HG02970 (cell line): Measurements from ENCODE around the gene STN1.
"Not testable (repeated sequence)": the region's sequence is repeated elsewhere in the genome, so short reads cannot be mapped to it uniquely, and the experiment has no call there.

Experiments used
- ATAC-seq: cut with Tn5 transposase; IDR thresholded peaks from one replicate; pipeline ENCODE4 v1.9.1; 2021; ENCODE audit warnings: mild to moderate bottlenecking, moderate library complexity, moderate number of reproducible peaks; ENCODE audit not compliant: unreplicated experiment, low FRiP score

The STN1 gene

GRCh38 chr10:103847909-103848468, 70.0 kb downstream of the STN1 start:
- ATAC-seq = no peak

GRCh38 chr10:103847346-103847745, 70.6 kb downstream of the STN1 start:
- no peak for ATAC-seq

- no peak for ATAC-seq
Measured at GRCh38 chr10:103845972-103846371, 72.0 kb downstream of the STN1 start.

- ATAC-seq = not testable (repeated sequence)
Measured at GRCh38 chr10:103845346-103845745, 72.6 kb downstream of the STN1 start.

GRCh38 chr10:103843854-103844570, 74.0 kb downstream of the STN1 start:
- ATAC-seq = no peak

GRCh38 chr10:103843045-103843444, 74.9 kb downstream of the STN1 start:
- no peak for ATAC-seq

- ATAC-seq = no peak
Measured at GRCh38 chr10:103842605-103843004, 75.4 kb downstream of the STN1 start.

- ATAC-seq = no peak
Measured at GRCh38 chr10:103841519-103841918, 76.5 kb downstream of the STN1 start.

GRCh38 chr10:103840740-103841070, 77.3 kb downstream of the STN1 start:
- no peak for ATAC-seq

- ATAC-seq = no peak
Measured at GRCh38 chr10:103839872-103840739, 77.9 kb downstream of the STN1 start.

GRCh38 chr10:103839519-103839871, 78.5 kb downstream of the STN1 start:
- no peak for ATAC-seq

GRCh38 chr10:103838862-103839518, 79.0 kb downstream of the STN1 start:
- no peak for ATAC-seq

GRCh38 chr10:103838070-103838395, 80.0 kb downstream of the STN1 start:
- ATAC-seq = no peak

- ATAC-seq = no peak
Measured at GRCh38 chr10:103837370-103838069, 80.5 kb downstream of the STN1 start.

GRCh38 chr10:103836861-103837260, 81.1 kb downstream of the STN1 start:
- ATAC-seq = no peak

GRCh38 chr10:103836273-103836672, 81.7 kb downstream of the STN1 start:
- no peak for ATAC-seq

GRCh38 chr10:103835096-103836050, 82.6 kb downstream of the STN1 start:
- ATAC-seq = no peak

GRCh38 chr10:103834436-103835095, 83.4 kb downstream of the STN1 start:
- no peak for ATAC-seq

GRCh38 chr10:103833731-103834365, 84.1 kb downstream of the STN1 start:
- no peak for ATAC-seq
